Measurements from ENCODE around the gene HCAR2. TPM values are rescaled to one million over a fixed set of nuclear protein-coding genes. Genes with fewer than 3 reads are reported as not detected.
"Not testable (repeated sequence)": the region's sequence is repeated elsewhere in the genome, so short reads cannot be mapped to it uniquely, and the experiment has no call there.

The HCAR2 gene
- total RNA-seq, 1 experiment from 2014 or later, result 0.18 TPM

- Histone ChIP-seq H3K36me3 (ENCODE audit: control insufficient read depth, insufficient read depth, low read length) (no peaks in the 10 kb centered on the region), H3K9me3 (no peaks in the 10 kb centered on the region), H3K4me3 (ENCODE audit: low read depth, low read length) (no peak overlapping the region), H3K4me1 (peaks cover 54% of the 10 kb centered on the region), H3K27me3 (replicated peaks; ENCODE audit: control insufficient read depth, insufficient read depth, low read length) (no peaks in the 10 kb centered on the region)
- no peak for DNase-seq
- H3K27ac Mint-ChIP-seq (ENCODE audit: unreplicated experiment), result peak overlapping the region; percentile 48
- H3K9me3 Mint-ChIP-seq (ENCODE audit: unreplicated experiment), result no peaks in the 10 kb centered on the region
- TF ChIP-seq CTCF (IDR thresholded peaks at IDR 0.05; ENCODE audit: insufficient read depth in 1 of 2, low read depth in 1 of 2, low read length in 1 of 2, severe bottlenecking in 1 of 2, unreplicated experiment in 1 of 2), result no peak
- H3K4me1 Mint-ChIP-seq (ENCODE audit: low read depth, unreplicated experiment), result peaks cover 10% of the 10 kb centered on the region
- intact Hi-C loops (cut with micrococcal nuclease; ENCODE audit: unreplicated experiment), result no loop called here
- no peaks in the 10 kb centered on the region for H3K27me3 Mint-ChIP-seq (ENCODE audit: insufficient read depth, unreplicated experiment)
- no peak overlapping the region for H3K4me3 Mint-ChIP-seq (ENCODE audit: unreplicated experiment)
- ChIA-PET POLR2A (no interaction called here), CTCF (no interaction called here)
- BruUV-seq (replicated peaks), result no TSS peak
- no peaks in the 10 kb centered on the region for H3K36me3 Mint-ChIP-seq (ENCODE audit: insufficient read depth, unreplicated experiment)
These were observed 19.2 kb upstream of the HCAR2 start for GRCh38 chr12:122722387-122722786.

DNA sequence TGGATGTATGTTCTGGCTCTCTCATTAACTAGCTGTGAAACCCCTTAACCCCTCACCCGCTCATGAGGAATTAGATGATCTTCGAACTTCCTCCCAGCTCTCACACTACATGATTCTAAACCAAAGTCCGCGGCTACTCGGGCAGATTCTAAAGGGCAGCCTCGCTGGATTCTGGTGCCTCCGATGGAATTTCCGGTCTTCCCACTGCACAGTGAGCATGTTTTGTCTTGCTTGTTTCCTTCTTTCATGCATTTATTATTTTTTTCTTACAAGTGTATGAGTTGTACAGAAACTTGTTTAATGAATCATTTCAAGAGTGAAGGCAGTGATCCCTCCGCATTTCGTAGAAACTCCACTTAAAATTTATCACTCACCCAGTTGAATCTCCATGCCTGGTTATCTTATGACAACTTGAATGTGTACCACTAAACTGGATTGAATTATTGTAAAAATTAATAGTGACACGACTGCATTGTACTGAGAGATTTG lies 17.9 kb upstream of the HCAR2 start:
- ChIA-PET CTCF (no interaction called here), POLR2A (no interaction called here)
- Histone ChIP-seq H3K36me3 (ENCODE audit: control insufficient read depth, insufficient read depth, low read length) (no peaks in the 10 kb centered on the region), H3K27me3 (replicated peaks; ENCODE audit: control insufficient read depth, insufficient read depth, low read length) (no peaks in the 10 kb centered on the region), H3K9me3 (no peaks in the 10 kb centered on the region), H3K4me3 (ENCODE audit: low read depth, low read length) (no peak overlapping the region), H3K4me1 (peaks cover 42% of the 10 kb centered on the region)
- no TSS peak for BruUV-seq (replicated peaks)
- intact Hi-C loops (cut with micrococcal nuclease; ENCODE audit: unreplicated experiment), result no loop called here
- DNase-seq, result peak; percentile 29 to 55
- peak overlapping the region; percentile 48 for H3K27ac Mint-ChIP-seq (ENCODE audit: unreplicated experiment)
- TF ChIP-seq CTCF (IDR thresholded peaks at IDR 0.05; ENCODE audit: insufficient read depth in 1 of 2, low read depth in 1 of 2, low read length in 1 of 2, severe bottlenecking in 1 of 2, unreplicated experiment in 1 of 2), result no peak
- H3K4me1 Mint-ChIP-seq (ENCODE audit: low read depth, unreplicated experiment), result peaks cover 6% of the 10 kb centered on the region
- no peaks in the 10 kb centered on the region for H3K27me3 Mint-ChIP-seq (ENCODE audit: insufficient read depth, unreplicated experiment)
- no peaks in the 10 kb centered on the region for H3K9me3 Mint-ChIP-seq (ENCODE audit: unreplicated experiment)
- H3K36me3 Mint-ChIP-seq (ENCODE audit: insufficient read depth, unreplicated experiment), result no peaks in the 10 kb centered on the region
- H3K4me3 Mint-ChIP-seq (ENCODE audit: unreplicated experiment), result peak overlapping the region; percentile 11

DNA sequence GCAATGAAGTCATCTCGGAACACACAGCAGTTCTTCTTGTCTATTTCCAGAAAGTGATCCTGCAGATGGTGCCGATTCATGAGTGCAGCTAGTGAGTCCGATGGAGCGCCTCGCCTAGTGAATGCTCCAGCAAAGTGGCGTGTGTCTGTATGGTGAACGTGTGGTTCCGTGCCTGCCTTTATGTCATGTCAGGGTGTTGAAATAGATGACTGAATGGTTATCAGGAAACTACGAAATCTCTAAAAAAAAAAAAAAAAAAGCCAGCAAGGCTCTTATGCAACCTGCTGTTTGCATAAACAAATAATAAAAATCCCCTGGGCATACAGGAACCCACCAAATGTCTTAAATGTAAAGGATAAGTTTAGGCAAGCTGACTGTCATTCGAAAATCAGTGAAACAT lies 13.5 kb upstream of the HCAR2 start, which contains the start of gene HCAR3:
Gene HCAR3 (minus strand): TSS at position 154 of the 400 bp plus-strand sequence. CDS start 74 bp downstream, at position 80.
- H3K27ac Mint-ChIP-seq (ENCODE audit: unreplicated experiment); H3K36me3 ChIP-seq (ENCODE audit: control insufficient read depth, insufficient read depth, low read length); H3K36me3 Mint-ChIP-seq (ENCODE audit: insufficient read depth, unreplicated experiment); H3K9me3 Mint-ChIP-seq (ENCODE audit: unreplicated experiment); H3K27me3 Mint-ChIP-seq (ENCODE audit: insufficient read depth, unreplicated experiment); POLR2A ChIA-PET; intact Hi-C loops (cut with micrococcal nuclease; ENCODE audit: unreplicated experiment); H3K4me3 ChIP-seq (ENCODE audit: low read depth, low read length); DNase-seq; CTCF ChIA-PET; BruUV-seq (replicated peaks); H3K4me3 Mint-ChIP-seq (ENCODE audit: unreplicated experiment); H3K4me1 Mint-ChIP-seq (ENCODE audit: low read depth, unreplicated experiment); H3K27me3 ChIP-seq (replicated peaks; ENCODE audit: control insufficient read depth, insufficient read depth, low read length); H3K9me3 ChIP-seq: not testable (repeated sequence)
- peaks cover 16% of the 10 kb centered on the region for H3K4me1 ChIP-seq

DNA sequence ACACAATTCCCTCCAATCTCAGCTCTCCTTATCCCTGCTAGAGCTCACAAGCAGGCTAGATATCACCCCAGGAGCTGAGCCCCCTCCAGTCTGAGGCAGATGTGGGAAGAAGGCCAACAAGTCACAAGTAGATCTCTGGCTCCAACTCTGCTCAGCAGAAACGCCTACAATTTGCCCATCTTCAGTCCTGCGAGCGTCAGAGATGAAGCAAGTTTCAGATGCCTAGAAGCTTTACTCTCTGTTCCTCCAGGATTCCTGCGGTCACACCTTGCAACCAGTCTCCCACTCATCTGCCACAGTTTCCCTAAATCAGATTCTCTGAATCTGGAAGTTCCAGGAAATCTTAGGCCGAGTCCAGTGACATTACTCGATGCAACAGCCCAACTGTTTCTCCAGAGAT lies 12.1 kb upstream of the HCAR2 start:
- H3K4me3 Mint-ChIP-seq (ENCODE audit: unreplicated experiment); CTCF ChIA-PET; POLR2A ChIA-PET; BruUV-seq (replicated peaks); H3K27me3 Mint-ChIP-seq (ENCODE audit: insufficient read depth, unreplicated experiment); H3K27me3 ChIP-seq (replicated peaks; ENCODE audit: control insufficient read depth, insufficient read depth, low read length); H3K27ac Mint-ChIP-seq (ENCODE audit: unreplicated experiment); intact Hi-C loops (cut with micrococcal nuclease; ENCODE audit: unreplicated experiment); DNase-seq; H3K9me3 Mint-ChIP-seq (ENCODE audit: unreplicated experiment); H3K36me3 Mint-ChIP-seq (ENCODE audit: insufficient read depth, unreplicated experiment); H3K4me3 ChIP-seq (ENCODE audit: low read depth, low read length); H3K36me3 ChIP-seq (ENCODE audit: control insufficient read depth, insufficient read depth, low read length); H3K9me3 ChIP-seq: not testable (repeated sequence)
- peaks cover 15% of the 10 kb centered on the region for H3K4me1 Mint-ChIP-seq (ENCODE audit: low read depth, unreplicated experiment)
- peaks cover 10% of the 10 kb centered on the region; the same call in 1 of the 2 replicates for H3K4me1 ChIP-seq

- BruUV-seq (replicated peaks); intact Hi-C loops (cut with micrococcal nuclease; ENCODE audit: unreplicated experiment): not testable (repeated sequence)
These were observed 10.5 kb upstream of the HCAR2 start for GRCh38 chr12:122713491-122714188.

More at GRCh38 chr12:122713491-122714188, 10.5 kb upstream of the HCAR2 start:
- peaks cover 12% of the 10 kb centered on the region; the same call in 1 of the 2 replicates for H3K4me1 ChIP-seq
- H3K27me3 ChIP-seq (replicated peaks; ENCODE audit: control insufficient read depth, insufficient read depth, low read length); H3K36me3 Mint-ChIP-seq (ENCODE audit: insufficient read depth, unreplicated experiment); H3K27me3 Mint-ChIP-seq (ENCODE audit: insufficient read depth, unreplicated experiment); H3K9me3 Mint-ChIP-seq (ENCODE audit: unreplicated experiment); H3K36me3 ChIP-seq (ENCODE audit: control insufficient read depth, insufficient read depth, low read length); POLR2A ChIA-PET; H3K9me3 ChIP-seq; H3K4me3 ChIP-seq (ENCODE audit: low read depth, low read length); H3K27ac Mint-ChIP-seq (ENCODE audit: unreplicated experiment); H3K4me3 Mint-ChIP-seq (ENCODE audit: unreplicated experiment); CTCF ChIA-PET; DNase-seq: not testable (repeated sequence)
- H3K4me1 Mint-ChIP-seq (ENCODE audit: low read depth, unreplicated experiment), result peaks cover 18% of the 10 kb centered on the region
